HG02884 (cell line): ENCODE results near the gene SLC5A12.
"Not testable (repeated sequence)": the region's sequence is repeated elsewhere in the genome, so short reads cannot be mapped to it uniquely, and the experiment has no call there.

Experiments used
- ATAC-seq: cut with Tn5 transposase; IDR thresholded peaks from one replicate; pipeline ENCODE4 v1.9.1; 2021; ENCODE audit warnings: mild to moderate bottlenecking, moderate library complexity; ENCODE audit not compliant: unreplicated experiment

Gene SLC5A12

GRCh38 chr11:26665036-26665435 is 56.8 kb downstream of the SLC5A12 start:
- no peak for ATAC-seq

GRCh38 chr11:26662916-26663315 is 58.9 kb downstream of the SLC5A12 start:
- no peak for ATAC-seq

GRCh38 chr11:26655287-26655686 is 66.6 kb downstream of the SLC5A12 start:
- ATAC-seq = no peak

GRCh38 chr11:26651916-26652315 is 69.9 kb downstream of the SLC5A12 start:
- no peak for ATAC-seq

GRCh38 chr11:26649884-26650283 is 72.0 kb downstream of the SLC5A12 start:
- peak; percentile 94 for ATAC-seq

GRCh38 chr11:26643314-26643713 is 78.5 kb downstream of the SLC5A12 start:
- ATAC-seq = not testable (repeated sequence)

GRCh38 chr11:26632691-26633159 is 89.1 kb downstream of the SLC5A12 start:
- ATAC-seq = peak; percentile 67

- no peak for ATAC-seq
Measured at GRCh38 chr11:26626346-26626745, 95.5 kb downstream of the SLC5A12 start.

- no peak for ATAC-seq
Measured at GRCh38 chr11:26623076-26623659, 98.7 kb downstream of the SLC5A12 start.

GRCh38 chr11:26622181-26622580 is 99.7 kb downstream of the SLC5A12 start:
- ATAC-seq = no peak

GRCh38 chr11:26621132-26621531 is 100.7 kb downstream of the SLC5A12 start:
- ATAC-seq = no peak

GRCh38 chr11:26620282-26621045 is 101.4 kb downstream of the SLC5A12 start:
- no peak for ATAC-seq

GRCh38 chr11:26618441-26618840 is 103.4 kb downstream of the SLC5A12 start:
- no peak for ATAC-seq
